Measurements from ENCODE around the gene DDX52.

- TF ChIP-seq CTCF (IDR thresholded peaks at IDR 0.05 in 4 of 5, conservative IDR thresholded peaks at IDR 0.05 in 1 of 5) (no peak), POLR2A (IDR thresholded peaks at IDR 0.05) (no peak)
These were observed 29.4 kb upstream of the DDX52 start for GRCh38 chr17:37672548-37673078.

All from gastrocnemius medialis (tissue), 4 donors.